ENCODE measurements around the gene MORN5.

- no peak for TF ChIP-seq CTCF (IDR thresholded peaks at IDR 0.05)
- TF ChIP-seq MAFK (IDR thresholded peaks at IDR 0.05; ENCODE audit: partially characterized antibody), result no peak
- TF ChIP-seq POLR2A (IDR thresholded peaks at IDR 0.05; ENCODE audit: low read length), result no peak
- no peak for TF ChIP-seq HDAC2 (IDR thresholded peaks at IDR 0.05)
- no peak for TF ChIP-seq FOSL2 (IDR thresholded peaks at IDR 0.05)
- TF ChIP-seq FOSL2 (CRISPR knock-in tag; IDR thresholded peaks at IDR 0.05), result no peak
- TF ChIP-seq CHD2 (IDR thresholded peaks at IDR 0.05; ENCODE audit: low read length, partially characterized antibody), result no peak
- no peak for TF ChIP-seq BHLHE40 (IDR thresholded peaks at IDR 0.05; ENCODE audit: low read depth, low read length)
- TF ChIP-seq ZSCAN20 (CRISPR knock-in tag; IDR thresholded peaks at IDR 0.05), result no peak
- TF ChIP-seq CHD4 (IDR thresholded peaks at IDR 0.05; ENCODE audit: borderline replicate concordance), result no peak
- TF ChIP-seq JUN (IDR thresholded peaks at IDR 0.05), result no peak
- no peak for TF ChIP-seq MYC (IDR thresholded peaks at IDR 0.05; ENCODE audit: borderline replicate concordance, low read length)
- no peak for TF ChIP-seq MAX (IDR thresholded peaks at IDR 0.05)
- TF ChIP-seq PBX3 (IDR thresholded peaks at IDR 0.05), result no peak
- no peak for TF ChIP-seq CEBPB (IDR thresholded peaks at IDR 0.05)
Observed at GRCh38 chr9:122138560-122139268, 21.0 kb upstream of the MORN5 start.
